Heart left ventricle (tissue), 16 donors: ENCODE data around the gene SMAD7. TPM values are rescaled to one million over a fixed set of nuclear protein-coding genes. Genes with fewer than 3 reads are reported as not detected.
A peak's percentile ranks its signal among the peaks of the same experiment; 100 is the strongest.

Experiments
- ATAC-seq, 4 donors: fragments of 200-7000 bp; cut with Tn5 transposase; one replicate each; pipeline ENCODE4 v1.9.1; 2020 to 2022; ENCODE audit warnings: moderate library complexity in 4 of 4, mild to moderate bottlenecking in 3 of 4, moderate number of reproducible peaks in 1 of 4
- DNase-seq, 5 donors: peaks; one replicate each; pipeline ENCODE4 v3.0.0-alpha.2; 2020
- H3K27ac ChIP-seq, 12 donors: fragments of 200-600 bp; sonication (generic) in 4 of 12; one replicate each; pipeline versions ENCODE4 v1.5.0 to v1.8.0; 2016 to 2022; ENCODE audit warnings: mild to moderate bottlenecking in 2 of 12
- H3K27me3 ChIP-seq, 9 donors: fragments of 200-600 bp; sonication (generic) in 2 of 9; one replicate each; pipeline versions ENCODE4 v1.5.1 to v1.8.0; 2016 to 2022; ENCODE audit warnings: mild to moderate bottlenecking in 3 of 9
- H3K36me3 ChIP-seq, 9 donors: fragments of 200-600 bp; sonication (generic) in 2 of 9; one replicate each; pipeline versions ENCODE4 v1.5.0 to v1.8.0; 2018 to 2022; ENCODE audit warnings: mild to moderate bottlenecking in 2 of 9
- H3K4me1 ChIP-seq, 12 donors: fragments of 200-600 bp; sonication (generic) in 4 of 12; one replicate each; pipeline versions ENCODE4 v1.5.0 to v1.8.0; 2016 to 2022; ENCODE audit warnings: mild to moderate bottlenecking in 3 of 12
- H3K4me3 ChIP-seq, 12 donors: fragments of 200-600 bp; sonication (generic) in 4 of 12; one replicate each; pipeline versions ENCODE4 v1.5.0 to v1.8.0; 2017 to 2022; ENCODE audit warnings: mild to moderate bottlenecking in 9 of 12, moderate library complexity in 4 of 12
- H3K9me3 ChIP-seq, 12 donors: fragments of 200-600 bp; sonication (generic) in 4 of 12; one replicate each; pipeline versions ENCODE4 v1.5.0 to v1.8.0; 2016 to 2022; ENCODE audit warnings: mild to moderate bottlenecking in 1 of 12
- POLR2A ChIP-seq, 2 donors: fragments of 450-650 bp; IDR thresholded peaks; one replicate each; pipeline ENCODE4 v1.6.1; 2017; ENCODE audit warnings: antibody characterized with exemption in 2 of 2, mild to moderate bottlenecking in 2 of 2, moderate library complexity in 2 of 2
- WGBS, 4 donors: extraction: QIAGEN DNeasy Blood & Tissue Kit in 2 of 4; methylation state at CpG; one replicate each; pipeline versions ENCODE4 v1.1.5 to v1.1.7; 2013 to 2018; 5-methylcytosine and 5-hydroxymethylcytosine counted together
- intact Hi-C, 10 donors: fragments of 100-400 bp; cut with DNase I; formaldehyde crosslinking; loops; one replicate each; pipeline versions ENCODE4 v1.11.1 to v1.14.2; 2022
- polyA plus RNA-seq, 2 donors: library from polyadenylated mRNA; stranded (reverse); fragments of 200-250 nt; gene quantifications; one replicate each; pipeline ENCODE4 v1.2.3, GENCODE V29; 2013
- total RNA-seq, 9 donors: library from RNA; depleted of rRNA in 2 of 9; stranded (reverse); fragments of >200 nt in 2 of 9; fragmentation: NEBNext Ultra II Directional in 3 of 9; extraction: Animal tissue kit (Norgen Biotek cat#: 25700) in 3 of 9; gene quantifications; one replicate each; pipeline versions ENCODE4 v1.1.0 to v1.2.4, GENCODE V29; 2016 to 2023
- TF ChIP-seq, protein P1 (sequence below), 12 donors: fragments of 200-600 bp; sonication (generic) in 4 of 12; IDR thresholded peaks; one replicate each; pipeline versions ENCODE4 v1.5.0 to v1.8.0; 2018 to 2022; ENCODE audit warnings: antibody characterized with exemption in 12 of 12, mild to moderate bottlenecking in 5 of 12
- donor health status: ischemic (EF 13 %, LVEDD 7.1; RV severe dilation, severe dysfunction).
- donor health status: healthy with polysubstance abuse.
- donor health status: DM: no; HTN: yes; CAD: no.
- donor health status: DM: no; HTN: no; CAD: no.
- donor health status: ischemic (EF 25% LVEDD 6.9; RV normal size, moderate dysfunction).
- donor health status: ischemic (EF 25% LVEDD 5.7; RV mildly dilated, moderate dysfunction).
- donor health status: healthy.
- donor health status: DM: yes; HTN: yes; CAD: no.
- donor health status: ischemic (EF 35%, LVEDD 5.7; RV mildly dilated, moderate dysfunction).
- donor health status: nonischemic (EF 11% LVEDD 7.7; RV severe dilation, severe dysfunction).
- donor health status: DM: yes; HTN: yes; CAD: no.
- donor health status: PGD.
- donor health status: ischemic (EF 29% LVEDD 5.4; RV normal size, mild dysfunction).
- donor health status: nonischemic (EF 23%, LVEDD 6.1; RV moderate dilation, normal function).

Gene SMAD7
- total and polyA plus RNA-seq, 11 donors = 9.1 to 32.0 (median 19.9) TPM

DNA sequence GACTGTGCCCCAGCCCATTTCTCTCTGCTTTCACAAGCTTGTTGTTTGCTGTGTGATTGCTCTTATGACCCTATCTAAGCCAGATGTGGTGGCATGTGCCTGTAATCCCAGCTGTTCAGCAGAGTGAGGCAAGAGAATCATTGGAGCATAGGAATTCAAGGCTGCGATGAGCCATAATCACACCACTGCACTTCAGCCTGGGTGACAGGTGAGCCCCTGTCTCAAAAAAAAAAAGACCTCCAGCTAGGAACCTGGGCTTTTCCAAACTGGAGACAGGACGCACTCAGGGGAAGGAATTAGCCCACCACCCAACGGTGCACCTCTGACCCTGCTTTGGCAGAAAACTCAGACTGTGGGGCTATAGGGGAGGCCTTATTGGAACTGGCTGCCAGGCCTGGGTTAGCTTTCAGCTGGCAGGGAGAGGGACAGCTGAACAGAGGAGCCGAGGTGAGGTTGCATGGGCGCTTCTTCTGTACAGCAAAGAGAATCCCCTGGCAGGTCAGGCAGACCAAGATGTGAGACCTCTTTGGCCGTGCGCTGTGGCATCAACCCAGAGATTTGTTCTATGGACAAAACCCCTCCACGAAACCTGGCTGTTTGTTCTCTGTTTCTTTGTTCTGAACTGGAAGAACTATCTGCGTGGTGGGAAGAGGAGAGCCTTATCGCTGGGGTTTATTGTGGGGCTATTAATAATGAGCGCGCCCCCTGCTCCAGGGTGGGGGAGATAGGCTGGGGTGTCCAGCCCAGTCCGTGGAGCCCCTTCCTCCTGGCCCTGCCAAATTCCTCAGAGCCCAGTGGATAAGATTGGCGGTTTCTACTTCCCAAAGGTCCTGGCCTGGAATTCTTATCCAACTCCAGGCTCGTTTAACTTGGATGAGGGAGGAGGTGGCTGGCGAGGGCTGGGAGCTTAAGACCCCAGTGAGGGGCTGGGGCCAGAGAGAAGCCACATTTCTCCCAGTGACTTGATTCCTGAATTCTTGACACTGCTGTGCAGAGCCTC lies 38.8 kb upstream of the SMAD7 start:
- ATAC-seq (no peak), DNase-seq (no peak)
- no peaks in the 10 kb centered on the region for H3K36me3 ChIP-seq
- 67 to 78% (median 76%) methylated on average over 14 to 16 of the region's 16 CpGs for WGBS, 4 donors
- H3K9me3 ChIP-seq = no peaks in the 10 kb centered on the region
- H3K27ac ChIP-seq = peak overlapping the region in 3 of 12 donors; percentile 37 to 52 (median 47)
- no peaks in the 10 kb centered on the region for H3K27me3 ChIP-seq
- intact Hi-C loops = no loop called here
- no peak overlapping the region for H3K4me3 ChIP-seq
- TF ChIP-seq POLR2A (IDR thresholded peaks at IDR 0.05) = no peak
- TF ChIP-seq, protein P1, sequence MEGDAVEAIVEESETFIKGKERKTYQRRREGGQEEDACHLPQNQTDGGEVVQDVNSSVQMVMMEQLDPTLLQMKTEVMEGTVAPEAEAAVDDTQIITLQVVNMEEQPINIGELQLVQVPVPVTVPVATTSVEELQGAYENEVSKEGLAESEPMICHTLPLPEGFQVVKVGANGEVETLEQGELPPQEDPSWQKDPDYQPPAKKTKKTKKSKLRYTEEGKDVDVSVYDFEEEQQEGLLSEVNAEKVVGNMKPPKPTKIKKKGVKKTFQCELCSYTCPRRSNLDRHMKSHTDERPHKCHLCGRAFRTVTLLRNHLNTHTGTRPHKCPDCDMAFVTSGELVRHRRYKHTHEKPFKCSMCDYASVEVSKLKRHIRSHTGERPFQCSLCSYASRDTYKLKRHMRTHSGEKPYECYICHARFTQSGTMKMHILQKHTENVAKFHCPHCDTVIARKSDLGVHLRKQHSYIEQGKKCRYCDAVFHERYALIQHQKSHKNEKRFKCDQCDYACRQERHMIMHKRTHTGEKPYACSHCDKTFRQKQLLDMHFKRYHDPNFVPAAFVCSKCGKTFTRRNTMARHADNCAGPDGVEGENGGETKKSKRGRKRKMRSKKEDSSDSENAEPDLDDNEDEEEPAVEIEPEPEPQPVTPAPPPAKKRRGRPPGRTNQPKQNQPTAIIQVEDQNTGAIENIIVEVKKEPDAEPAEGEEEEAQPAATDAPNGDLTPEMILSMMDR (IDR thresholded peaks at IDR 0.05) = no peak
- peaks cover 3 to 66% (median 30%) of the 10 kb centered on the region in 12 donors for H3K4me1 ChIP-seq

DNA sequence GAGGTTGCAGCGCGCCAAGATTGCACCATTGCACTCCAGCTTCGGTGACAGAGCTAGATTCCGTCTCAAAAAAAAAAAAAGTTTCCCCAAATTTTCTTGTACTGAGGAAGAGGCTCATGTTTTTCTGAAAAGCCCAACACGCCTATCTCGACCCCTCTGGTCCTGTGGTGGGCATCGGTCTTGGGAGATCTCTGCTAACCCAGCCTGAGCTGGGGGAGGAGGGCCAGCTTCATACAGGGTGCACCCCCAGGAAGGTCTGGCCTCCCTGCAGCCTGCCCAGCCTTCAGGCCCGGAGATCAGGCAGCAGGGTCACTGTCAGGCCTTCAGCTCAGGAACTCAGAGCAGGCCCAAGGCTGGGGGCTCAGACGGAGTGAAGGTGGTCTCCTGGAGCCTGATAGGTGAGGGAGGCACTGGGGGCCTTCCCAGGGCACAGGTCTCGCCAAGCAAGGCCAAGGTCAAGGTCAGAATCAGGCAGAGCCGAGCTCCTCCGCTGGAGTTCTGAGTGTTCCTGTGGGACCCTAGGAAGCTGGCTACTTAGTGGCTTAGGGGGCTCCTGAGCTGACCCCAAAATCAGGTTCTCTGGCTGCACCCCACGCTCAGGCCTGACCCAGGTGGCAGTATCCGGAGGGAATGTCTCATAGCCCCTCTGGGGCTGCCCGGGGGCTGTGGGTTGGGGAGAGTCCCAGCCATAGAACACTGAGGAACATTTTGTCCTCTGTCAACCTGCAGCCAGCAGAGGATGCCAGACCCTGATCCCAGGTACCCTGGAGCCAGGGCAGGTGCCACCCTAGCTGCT lies 37.9 kb upstream of the SMAD7 start:
- 92 to 97% (median 96%) methylated on average over 11 to 15 of the region's 15 CpGs for WGBS, 4 donors
- H3K4me3 ChIP-seq = no peak overlapping the region

DNA sequence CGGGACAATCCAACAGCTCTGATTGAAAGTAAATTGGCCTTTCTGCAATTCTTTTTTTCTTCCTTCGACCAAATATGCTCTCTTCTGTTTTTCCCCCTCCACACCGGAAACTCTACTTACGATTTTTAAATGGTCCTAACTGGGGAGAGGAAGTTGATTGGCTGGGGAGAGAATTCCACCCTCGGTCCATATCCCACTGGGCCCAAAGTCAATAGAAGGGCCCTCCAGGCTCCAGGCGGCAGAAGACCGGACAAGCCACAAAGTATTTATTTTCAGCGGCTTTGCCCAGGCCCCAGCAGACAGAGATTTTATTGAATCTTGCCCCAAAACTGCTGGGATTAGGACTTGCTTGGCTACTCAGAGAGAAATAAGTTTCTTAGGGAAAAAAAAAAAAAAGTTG lies 37.1 kb upstream of the SMAD7 start:
- TF ChIP-seq, protein P1 (IDR thresholded peaks at IDR 0.05) = no peak
- TF ChIP-seq POLR2A (IDR thresholded peaks at IDR 0.05) = no peak
- no peak for ATAC-seq
- H3K4me1 ChIP-seq = peaks cover 0 to 49% (median 16%) of the 10 kb centered on the region in 12 donors
- no peaks in the 10 kb centered on the region for H3K36me3 ChIP-seq
- H3K27me3 ChIP-seq = no peaks in the 10 kb centered on the region
- WGBS, 4 donors = 58 to 71% (median 70%) methylated on average over 8 of the region's 8 CpGs
- H3K4me3 ChIP-seq = no peak overlapping the region
- DNase-seq = no peak
- H3K27ac ChIP-seq = peak overlapping the region in 3 of 12 donors; percentile 2 to 24 (median 13)
- H3K9me3 ChIP-seq = no peaks in the 10 kb centered on the region
- intact Hi-C loops = no loop called here

More for the DNA sequence above, 37.9 kb upstream of the SMAD7 start:
- no peak for ATAC-seq
- Histone ChIP-seq H3K36me3 (no peaks in the 10 kb centered on the region), H3K9me3 (no peaks in the 10 kb centered on the region), H3K27ac (peak overlapping the region in 3 of 12 donors; percentile 13 to 52 (median 14)), H3K4me1 (peaks cover 0 to 57% (median 21%) of the 10 kb centered on the region in 12 donors), H3K27me3 (no peaks in the 10 kb centered on the region)
- TF ChIP-seq, protein P1 (IDR thresholded peaks at IDR 0.05) = no peak
- TF ChIP-seq POLR2A (IDR thresholded peaks at IDR 0.05) = no peak
- intact Hi-C loops = no loop called here
- DNase-seq = no peak
